Activated T-cell treated with anti-CD3 and anti-CD28 coated beads for 1 hour (primary cell): ENCODE results near the gene IFNGR2.
"Not testable (repeated sequence)": the region's sequence is repeated elsewhere in the genome, so short reads cannot be mapped to it uniquely, and the experiment has no call there.

ENCODE experiments used
- DNase-seq: peaks from one replicate; pipeline ENCODE4 v3.0.0-alpha.2; 2020; ENCODE audit warnings: low read depth

The IFNGR2 gene

GRCh38 chr21:33402001-33402979 lies 923 bp upstream of the IFNGR2 start:
- DNase-seq, result no peak

- DNase-seq, result no peak
Observed at GRCh38 chr21:33403786-33404585, 773 bp downstream of the IFNGR2 start.

DNA sequence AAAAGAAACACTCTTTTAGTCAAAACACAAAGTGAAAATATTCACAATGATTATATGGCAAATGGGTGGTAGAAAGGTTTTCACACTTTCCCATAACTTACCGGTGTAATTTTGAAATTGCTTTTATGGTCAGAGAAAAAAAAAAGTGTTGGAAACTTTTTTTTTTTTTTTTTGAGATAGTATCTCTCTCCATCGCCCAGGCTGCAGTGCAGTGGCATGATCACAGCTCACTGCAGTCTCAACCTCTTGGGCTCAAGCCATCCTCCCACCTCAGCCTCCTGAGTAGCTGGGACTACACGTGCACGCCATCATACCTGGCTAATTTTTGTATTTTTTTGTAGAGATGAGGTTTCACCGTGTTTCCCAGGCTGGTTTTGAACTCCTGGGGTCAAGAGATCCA lies 3.3 kb downstream of the IFNGR2 start:
- DNase-seq, result no peak

GRCh38 chr21:33411949-33412430 lies 8.8 kb downstream of the IFNGR2 start:
- no peak for DNase-seq

- DNase-seq, result not testable (repeated sequence)
Observed at GRCh38 chr21:33412439-33412831, 9.2 kb downstream of the IFNGR2 start.

GRCh38 chr21:33412832-33413519 lies 9.8 kb downstream of the IFNGR2 start:
- no peak for DNase-seq

DNA sequence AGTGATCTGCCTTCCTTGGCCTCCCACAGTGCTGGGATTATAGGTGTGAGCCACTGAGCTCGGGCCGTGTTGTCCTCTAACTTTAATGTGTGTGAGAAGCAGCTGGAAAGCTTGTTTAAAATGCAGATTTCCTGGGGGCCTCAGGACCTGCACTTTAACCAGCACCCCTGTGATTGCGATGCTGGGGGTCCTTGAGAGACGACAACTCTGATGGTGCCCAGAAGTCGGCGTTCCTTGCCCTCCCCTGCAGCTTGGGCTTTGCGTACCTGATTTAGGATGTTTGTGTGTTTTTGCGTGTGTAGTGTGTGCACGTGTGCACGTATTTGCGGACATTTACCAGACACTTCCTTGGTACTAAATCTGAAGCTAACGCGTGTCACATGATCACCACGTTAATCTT lies 10.9 kb downstream of the IFNGR2 start:
- DNase-seq, result no peak

DNA sequence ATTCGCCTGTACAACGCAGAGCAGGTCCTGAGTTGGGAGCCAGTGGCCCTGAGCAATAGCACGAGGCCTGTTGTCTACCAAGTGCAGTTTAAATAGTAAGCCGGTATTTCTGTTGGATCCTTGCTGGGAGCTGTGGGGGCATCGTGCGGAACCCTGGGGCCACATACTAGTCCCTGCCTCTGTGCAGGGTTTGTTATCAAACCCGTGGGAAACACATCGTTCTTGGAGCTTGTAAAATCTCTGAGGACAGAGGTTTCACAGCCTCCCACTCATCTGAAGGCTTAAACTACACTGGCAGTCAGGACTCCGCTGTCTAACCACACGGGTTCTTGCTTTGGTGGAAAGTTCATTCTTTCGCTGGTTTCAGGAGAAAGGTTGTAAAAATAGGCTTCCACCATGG lies 11.7 kb downstream of the IFNGR2 start:
- no peak for DNase-seq

- DNase-seq, result no peak
Observed at GRCh38 chr21:33418691-33419090, 15.5 kb downstream of the IFNGR2 start.

- no peak for DNase-seq
Observed at GRCh38 chr21:33419538-33420123, 16.4 kb downstream of the IFNGR2 start.

GRCh38 chr21:33421713-33422393 lies 18.6 kb downstream of the IFNGR2 start:
- no peak for DNase-seq

DNA sequence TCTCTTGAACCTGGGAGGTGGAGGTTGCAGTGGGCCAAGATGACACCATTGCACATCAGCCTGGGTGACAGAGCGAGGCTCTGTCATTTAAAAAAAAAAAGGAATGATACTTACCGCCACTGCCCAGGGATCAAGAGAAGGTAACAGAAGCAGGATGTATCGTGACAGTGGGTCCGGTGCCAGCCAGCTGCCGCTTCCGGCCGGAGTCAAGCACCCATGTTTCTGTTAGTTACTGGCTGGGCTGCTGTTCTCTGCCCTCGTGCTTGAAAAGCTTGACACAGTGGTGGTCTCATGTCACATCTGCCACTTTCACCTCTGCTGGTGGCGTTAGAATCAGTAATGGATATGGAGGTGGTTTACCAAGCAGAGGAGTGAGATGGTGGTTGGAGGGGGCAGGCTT lies 21.0 kb downstream of the IFNGR2 start:
- DNase-seq, result no peak

DNA sequence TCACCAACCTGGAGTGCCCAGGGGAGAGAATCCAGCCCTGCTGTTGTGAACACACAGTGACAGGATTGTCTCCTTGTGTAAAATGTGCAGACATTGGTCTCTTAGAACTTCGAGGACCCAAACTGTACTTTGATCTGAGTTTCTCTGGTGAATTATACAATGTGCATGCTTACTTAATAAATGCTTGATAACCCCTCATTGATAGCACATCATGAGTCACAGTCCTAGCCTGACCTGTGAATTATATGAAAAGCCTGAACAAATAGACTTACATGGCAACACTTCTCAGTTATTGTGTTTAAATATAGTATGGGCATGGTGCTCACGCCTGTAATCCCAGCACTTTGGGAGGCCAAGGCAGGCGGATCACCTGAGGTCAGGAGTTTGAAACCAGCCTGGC lies 22.6 kb downstream of the IFNGR2 start:
- no peak for DNase-seq

- DNase-seq, result no peak
Observed at GRCh38 chr21:33427051-33427450, 23.8 kb downstream of the IFNGR2 start.

- DNase-seq, result no peak
Observed at GRCh38 chr21:33428669-33429068, 25.5 kb downstream of the IFNGR2 start.

DNA sequence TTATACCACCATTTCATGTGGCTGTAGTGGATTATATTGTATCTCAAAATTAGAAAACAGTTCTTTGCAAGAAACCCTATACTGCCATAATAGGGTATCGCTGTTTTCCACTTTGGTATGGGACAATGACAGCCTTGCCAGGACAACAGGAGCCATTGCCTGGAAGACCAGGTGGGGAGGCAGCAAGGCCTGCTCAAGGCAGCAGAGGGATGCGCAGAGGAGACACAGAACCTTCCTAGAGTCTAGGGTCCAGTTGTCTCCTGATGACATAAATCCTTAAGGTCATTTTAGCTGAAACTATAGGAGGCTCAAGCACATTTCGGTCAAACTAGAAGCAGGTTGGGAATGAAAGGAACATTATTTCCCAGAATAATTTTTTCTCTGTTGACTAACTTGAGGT lies 27.6 kb downstream of the IFNGR2 start:
- no peak for DNase-seq

GRCh38 chr21:33432496-33432895 lies 29.3 kb downstream of the IFNGR2 start:
- DNase-seq, result no peak

DNA sequence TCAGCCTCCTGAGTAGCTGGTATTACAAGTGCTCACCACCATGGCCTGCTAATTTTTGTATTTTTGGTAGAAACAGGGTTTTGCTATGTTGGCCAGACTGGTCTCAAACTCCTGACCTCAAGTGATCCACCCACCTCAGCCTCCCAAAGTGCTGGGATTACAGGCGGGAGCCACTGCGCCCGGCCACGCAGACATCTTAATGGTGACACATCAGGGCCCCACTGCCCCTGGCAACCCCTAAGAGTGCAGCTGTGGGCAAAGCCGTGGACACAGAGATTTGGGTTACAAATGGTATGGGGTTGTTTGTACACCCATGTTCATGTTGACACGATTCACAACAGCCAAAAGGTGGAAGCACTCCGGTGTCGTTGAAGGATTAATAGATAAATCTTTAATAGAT lies 29.8 kb downstream of the IFNGR2 start:
- DNase-seq, result no peak

DNA sequence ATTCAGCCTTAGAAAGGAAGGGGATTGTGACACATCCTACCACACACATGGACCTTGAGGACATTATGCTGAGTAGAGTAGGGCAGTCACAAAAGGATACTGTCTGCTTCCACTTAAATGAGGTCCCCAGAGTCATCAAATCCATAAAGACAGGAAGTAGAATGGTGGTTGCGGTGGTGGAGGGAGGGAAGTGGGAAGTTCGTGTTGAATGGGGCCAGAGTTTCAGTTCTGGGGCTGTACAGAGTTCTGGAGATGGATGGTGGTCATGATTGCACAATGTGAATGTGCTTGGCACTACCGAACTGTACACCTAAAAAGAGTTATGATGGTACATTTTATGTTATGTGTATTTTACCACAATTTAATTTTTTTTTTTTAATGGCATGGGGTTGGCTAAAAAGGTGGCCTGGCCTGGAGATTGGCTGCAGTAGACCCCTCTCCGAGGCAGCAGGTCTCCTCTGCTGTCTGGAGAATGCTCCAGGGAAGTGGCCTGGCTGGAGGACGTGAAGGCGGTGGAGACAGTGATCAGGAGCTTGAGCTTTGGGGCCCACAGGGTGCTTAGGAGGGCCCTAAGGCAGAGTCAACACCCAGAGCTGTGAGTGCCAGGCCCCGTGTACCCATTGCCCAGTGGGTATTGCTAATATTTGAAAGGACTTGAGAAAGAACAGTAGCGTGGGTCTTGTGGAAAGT lies 30.4 kb downstream of the IFNGR2 start:
- DNase-seq, result no peak

DNA sequence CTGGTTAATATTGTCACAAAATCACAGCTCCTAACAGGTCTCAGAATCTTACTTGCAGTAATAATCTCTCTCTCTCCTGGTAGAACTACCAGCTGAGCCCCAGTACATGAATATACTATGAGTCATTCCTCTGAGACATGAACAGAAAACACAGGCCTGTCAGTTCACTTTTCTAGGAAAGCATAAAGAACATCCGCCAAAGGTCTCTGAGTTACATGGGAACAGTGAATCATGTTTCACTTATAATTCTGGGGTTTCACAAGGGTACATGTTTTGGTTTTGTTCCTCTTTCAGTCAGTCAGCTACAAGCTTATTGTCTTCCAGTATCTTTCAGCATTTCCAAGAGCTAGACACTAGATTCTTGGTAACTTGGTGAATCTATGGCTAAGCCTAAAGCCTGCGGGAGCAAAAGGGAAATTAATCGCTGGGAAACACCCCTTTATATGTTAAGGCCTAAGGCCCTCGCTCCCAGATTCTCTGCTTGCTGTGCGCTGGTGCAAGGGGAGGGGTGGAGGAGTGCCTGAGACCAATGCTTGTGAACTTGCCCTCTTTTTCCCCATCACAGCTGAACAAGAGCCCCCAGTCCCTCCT lies 31.7 kb downstream of the IFNGR2 start:
- no peak for DNase-seq
